Measurements from ENCODE around the gene THAP8. TPM values are rescaled to one million over a fixed set of nuclear protein-coding genes. Genes with fewer than 3 reads are reported as not detected.
A peak's percentile ranks its signal among the peaks of the same experiment; 100 is the strongest.

THAP8 gene
- total RNA-seq, 4 donors from 2014 or later, result 5.7 to 20.4 (median 10.9) TPM

DNA sequence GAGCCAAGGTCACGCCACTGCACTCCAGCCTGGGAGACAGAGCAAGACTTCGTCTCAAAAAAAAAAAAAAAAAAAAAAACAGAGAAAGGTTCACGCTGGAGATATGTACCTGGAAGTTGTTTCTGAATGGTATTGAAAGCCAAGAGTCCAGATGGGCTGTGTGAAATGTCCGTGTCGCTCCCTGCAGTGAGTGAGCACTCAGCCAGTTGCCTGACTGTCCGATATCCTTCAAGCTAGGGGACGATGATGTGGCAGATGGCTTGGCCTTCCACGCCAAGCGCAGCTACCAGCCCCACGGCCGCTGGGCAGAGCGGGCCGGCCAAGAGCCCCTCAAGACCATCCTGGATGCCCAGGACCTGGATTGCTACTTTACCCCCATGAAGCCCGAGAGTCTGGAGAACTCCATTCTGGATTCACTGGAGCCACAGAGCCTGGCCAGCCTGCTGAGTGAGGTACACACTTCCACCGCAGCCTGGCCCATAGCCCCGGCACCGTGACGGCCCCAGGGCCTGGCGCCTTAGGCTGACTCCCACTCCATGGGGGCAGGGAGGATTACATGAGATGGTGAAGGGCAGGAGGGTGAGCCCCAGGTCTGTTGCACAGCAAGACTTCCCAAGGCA is 45.2 kb upstream of the THAP8 start:
- Histone ChIP-seq H3K36me3 (no peaks in the 10 kb centered on the region), H3K9me3 (no peaks in the 10 kb centered on the region), H3K4me1 (peaks cover 26% of the 10 kb centered on the region), H3K27me3 (no peaks in the 10 kb centered on the region), H3K4me3 (no peak overlapping the region), H3K27ac (no peak overlapping the region)
- 88% methylated on average over 19 of the region's 19 CpGs for WGBS
- no peak for DNase-seq (ENCODE audit: low spot score in 2 of 2)
- no peak for TF ChIP-seq POLR2AphosphoS5 (IDR thresholded peaks at IDR 0.05)
- TF ChIP-seq, protein P1, sequence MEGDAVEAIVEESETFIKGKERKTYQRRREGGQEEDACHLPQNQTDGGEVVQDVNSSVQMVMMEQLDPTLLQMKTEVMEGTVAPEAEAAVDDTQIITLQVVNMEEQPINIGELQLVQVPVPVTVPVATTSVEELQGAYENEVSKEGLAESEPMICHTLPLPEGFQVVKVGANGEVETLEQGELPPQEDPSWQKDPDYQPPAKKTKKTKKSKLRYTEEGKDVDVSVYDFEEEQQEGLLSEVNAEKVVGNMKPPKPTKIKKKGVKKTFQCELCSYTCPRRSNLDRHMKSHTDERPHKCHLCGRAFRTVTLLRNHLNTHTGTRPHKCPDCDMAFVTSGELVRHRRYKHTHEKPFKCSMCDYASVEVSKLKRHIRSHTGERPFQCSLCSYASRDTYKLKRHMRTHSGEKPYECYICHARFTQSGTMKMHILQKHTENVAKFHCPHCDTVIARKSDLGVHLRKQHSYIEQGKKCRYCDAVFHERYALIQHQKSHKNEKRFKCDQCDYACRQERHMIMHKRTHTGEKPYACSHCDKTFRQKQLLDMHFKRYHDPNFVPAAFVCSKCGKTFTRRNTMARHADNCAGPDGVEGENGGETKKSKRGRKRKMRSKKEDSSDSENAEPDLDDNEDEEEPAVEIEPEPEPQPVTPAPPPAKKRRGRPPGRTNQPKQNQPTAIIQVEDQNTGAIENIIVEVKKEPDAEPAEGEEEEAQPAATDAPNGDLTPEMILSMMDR (IDR thresholded peaks at IDR 0.05), result no peak

DNA sequence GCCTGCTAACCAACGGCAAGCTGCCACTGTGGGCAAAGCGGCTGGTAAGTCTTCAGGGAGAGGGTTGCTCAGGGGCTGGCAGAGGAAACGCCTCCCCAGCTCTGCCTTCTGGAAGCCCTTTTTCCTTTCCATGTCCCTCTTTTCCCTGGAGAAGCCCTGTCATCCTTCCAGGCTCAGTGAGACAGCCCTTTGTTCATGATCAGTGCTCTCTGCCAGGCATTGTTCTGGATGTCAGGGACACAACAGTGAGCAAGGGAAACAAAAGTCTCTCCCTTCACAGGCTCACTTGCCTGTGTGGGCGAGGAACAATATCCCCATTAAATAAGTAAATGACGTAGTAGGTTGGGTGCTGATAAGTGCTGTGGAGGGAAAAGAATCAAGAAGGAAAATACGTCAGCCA is 43.0 kb upstream of the THAP8 start:
- H3K27me3 ChIP-seq, result no peaks in the 10 kb centered on the region
- H3K36me3 ChIP-seq, result no peaks in the 10 kb centered on the region
- no peaks in the 10 kb centered on the region for H3K9me3 ChIP-seq
- WGBS, result 73% methylated on average over 6 of the region's 6 CpGs
- TF ChIP-seq POLR2AphosphoS5 (IDR thresholded peaks at IDR 0.05), result no peak
- TF ChIP-seq, protein P1 (IDR thresholded peaks at IDR 0.05), result no peak
- no peak for TF ChIP-seq EP300 (IDR thresholded peaks at IDR 0.05)
- TF ChIP-seq POLR2A (IDR thresholded peaks at IDR 0.05), result no peak
- peaks cover 23% of the 10 kb centered on the region for H3K4me1 ChIP-seq
- H3K4me3 ChIP-seq, result no peak overlapping the region
- H3K27ac ChIP-seq, result peak overlapping the region; percentile 68
- DNase-seq (ENCODE audit: low spot score in 2 of 2), result no peak

DNA sequence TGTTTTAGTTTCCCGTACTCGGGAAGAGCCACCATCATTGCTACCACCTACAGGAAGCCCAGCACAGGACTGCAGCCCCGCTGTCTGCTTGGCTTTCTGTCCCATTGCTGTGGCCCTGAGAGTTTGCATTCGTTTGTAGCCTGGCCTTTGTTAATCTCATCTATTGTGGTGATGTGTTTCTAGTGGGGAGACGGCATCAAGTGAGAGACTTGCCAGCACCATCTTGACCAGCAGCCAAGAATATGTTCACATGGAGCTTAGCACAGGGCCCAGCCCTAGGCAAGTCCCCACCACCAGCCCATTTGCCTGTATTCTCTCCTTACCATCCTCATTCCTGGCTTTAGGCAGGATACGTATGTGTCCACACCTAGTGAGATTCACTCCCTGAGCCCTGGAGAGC is 39.6 kb upstream of the THAP8 start:
- no peak for DNase-seq (ENCODE audit: low spot score in 2 of 2)
- Histone ChIP-seq H3K27me3 (no peaks in the 10 kb centered on the region), H3K27ac (no peak overlapping the region), H3K4me1 (no peaks in the 10 kb centered on the region), H3K36me3 (no peaks in the 10 kb centered on the region), H3K4me3 (no peak overlapping the region), H3K9me3 (no peaks in the 10 kb centered on the region)
- TF ChIP-seq, protein P1 (IDR thresholded peaks at IDR 0.05), result no peak
- TF ChIP-seq EP300 (IDR thresholded peaks at IDR 0.05) (no peak), POLR2A (IDR thresholded peaks at IDR 0.05) (no peak), POLR2AphosphoS5 (IDR thresholded peaks at IDR 0.05) (no peak)
- WGBS, result 79% methylated on average over 5 of the region's 6 CpGs

DNA sequence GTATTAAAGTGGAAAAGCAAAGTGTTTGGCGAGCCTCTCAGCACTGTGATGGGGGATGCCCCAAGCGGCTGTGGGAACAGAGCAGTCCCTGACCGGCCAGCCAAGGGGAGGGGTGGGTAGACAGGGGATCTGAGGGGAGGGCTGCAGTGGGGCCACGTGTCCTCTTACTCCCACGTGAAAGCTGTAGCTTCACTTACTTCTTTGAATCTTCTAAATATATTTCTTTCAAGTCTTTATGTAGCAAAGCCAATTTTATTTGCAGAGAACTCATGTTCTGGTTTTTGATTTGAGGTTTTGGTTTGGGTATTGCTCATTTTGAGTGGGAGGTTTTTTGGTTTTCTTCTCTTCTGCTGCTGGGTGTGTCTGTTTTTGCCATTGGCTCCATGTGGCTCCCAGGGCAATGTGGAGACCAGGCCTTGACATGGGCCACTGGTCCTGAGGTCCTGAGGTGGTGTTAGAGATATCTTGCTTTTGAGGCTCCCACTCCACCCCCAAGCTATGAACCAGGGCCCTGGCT is 39.1 kb upstream of the THAP8 start:
- no peak for DNase-seq (ENCODE audit: low spot score in 2 of 2)
- Histone ChIP-seq H3K4me1 (no peaks in the 10 kb centered on the region), H3K4me3 (no peak overlapping the region), H3K36me3 (no peaks in the 10 kb centered on the region), H3K9me3 (no peaks in the 10 kb centered on the region), H3K27me3 (no peaks in the 10 kb centered on the region), H3K27ac (no peak overlapping the region)
- TF ChIP-seq, protein P1 (IDR thresholded peaks at IDR 0.05), result no peak
- no peak for TF ChIP-seq POLR2AphosphoS5 (IDR thresholded peaks at IDR 0.05)
- TF ChIP-seq EP300 (IDR thresholded peaks at IDR 0.05), result no peak
- TF ChIP-seq POLR2A (IDR thresholded peaks at IDR 0.05), result no peak
- 81% methylated on average over 5 of the region's 5 CpGs for WGBS

DNA sequence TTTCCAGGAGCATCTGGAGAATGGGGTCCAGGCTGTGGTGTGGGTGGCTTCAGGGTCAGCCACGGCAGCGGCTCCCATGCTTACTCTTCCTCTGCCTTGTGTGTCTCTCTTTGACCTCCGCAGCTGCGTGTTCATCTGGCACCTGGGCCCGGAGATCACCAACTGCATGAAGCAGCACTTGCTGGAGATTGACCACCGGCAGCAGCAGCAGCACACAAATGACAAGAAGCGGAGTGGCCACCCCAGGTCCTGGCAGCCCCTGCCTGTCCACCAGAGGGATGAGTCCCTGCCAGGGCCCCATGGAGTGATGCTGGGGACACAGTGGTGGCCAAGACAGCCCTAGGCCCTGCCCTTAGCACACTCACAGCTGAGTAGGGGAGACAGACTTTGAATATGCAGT is 38.5 kb upstream of the THAP8 start:
- 93% methylated on average over 6 of the region's 7 CpGs for WGBS
- Histone ChIP-seq H3K4me1 (no peaks in the 10 kb centered on the region), H3K4me3 (no peak overlapping the region), H3K36me3 (no peaks in the 10 kb centered on the region), H3K27me3 (no peaks in the 10 kb centered on the region), H3K27ac (no peak overlapping the region), H3K9me3 (no peaks in the 10 kb centered on the region)
- DNase-seq (ENCODE audit: low spot score in 2 of 2), result no peak
- TF ChIP-seq, protein P1 (IDR thresholded peaks at IDR 0.05), result no peak
- TF ChIP-seq EP300 (IDR thresholded peaks at IDR 0.05) (no peak), POLR2AphosphoS5 (IDR thresholded peaks at IDR 0.05) (no peak), POLR2A (IDR thresholded peaks at IDR 0.05) (no peak)

Data from suprapubic skin (tissue), 4 donors.